Chondrocyte (in vitro differentiated cells): ENCODE results near the gene DIPK1A. TPM values are rescaled to one million over a fixed set of nuclear protein-coding genes. Genes with fewer than 3 reads are reported as not detected.
"Not testable (repeated sequence)": the region's sequence is repeated elsewhere in the genome, so short reads cannot be mapped to it uniquely, and the experiment has no call there.

Source experiments
- DNase-seq: peaks from one replicate; pipeline ENCODE4 v3.0.0; 2021; ENCODE audit warnings: mixed read lengths, low spot score
- H3K27ac Mint-ChIP-seq: one replicate; pipeline ENCODE4 v1.8.0; 2021; ENCODE audit warnings: mild to moderate bottlenecking, moderate library complexity, mixed read lengths; ENCODE audit not compliant: unreplicated experiment
- H3K27me3 Mint-ChIP-seq: 2 replicates; pipeline ENCODE4 v1.8.0; 2021; ENCODE audit warnings: low read depth, mixed read lengths
- H3K36me3 Mint-ChIP-seq: 2 replicates; pipeline ENCODE4 v1.8.0; 2021; ENCODE audit warnings: low read depth, mixed read lengths
- H3K4me1 Mint-ChIP-seq: 2 replicates; pipeline ENCODE4 v1.8.0; 2021; ENCODE audit warnings: low read depth, mild to moderate bottlenecking, mixed read lengths
- H3K4me3 Mint-ChIP-seq: one replicate; pipeline ENCODE4 v1.8.0; 2021; ENCODE audit warnings: mild to moderate bottlenecking, moderate library complexity, mixed read lengths; ENCODE audit not compliant: unreplicated experiment
- H3K9me3 Mint-ChIP-seq: 2 replicates; pipeline ENCODE4 v1.8.0; 2021; ENCODE audit warnings: low read depth, mixed read lengths
- CTCF ChIP-seq: fragments of 200-600 bp; sonication (generic); IDR thresholded peaks from 2 replicates; pipeline ENCODE4 v1.5.0; 2021; ENCODE audit warnings: antibody characterized with exemption, mild to moderate bottlenecking, moderate library complexity
- total RNA-seq: library from RNA; stranded (reverse); gene quantifications from 3 replicates; pipeline ENCODE4 v1.2.1, GENCODE V29; 2021

Gene DIPK1A
- total RNA-seq, 1 donor from 2014 or later = 11.2 TPM

GRCh38 chr1:92980732-92981647 lies 19.7 kb upstream of the DIPK1A start:
- H3K4me1 Mint-ChIP-seq = no peaks in the 10 kb centered on the region
- TF ChIP-seq CTCF = no peak
- DNase-seq = no peak
- no peak overlapping the region for H3K4me3 Mint-ChIP-seq
- H3K27ac Mint-ChIP-seq = no peak overlapping the region
- H3K9me3 Mint-ChIP-seq = no peaks in the 10 kb centered on the region
- H3K36me3 Mint-ChIP-seq = no peaks in the 10 kb centered on the region
- H3K27me3 Mint-ChIP-seq = peaks cover 8% of the 10 kb centered on the region

DNA sequence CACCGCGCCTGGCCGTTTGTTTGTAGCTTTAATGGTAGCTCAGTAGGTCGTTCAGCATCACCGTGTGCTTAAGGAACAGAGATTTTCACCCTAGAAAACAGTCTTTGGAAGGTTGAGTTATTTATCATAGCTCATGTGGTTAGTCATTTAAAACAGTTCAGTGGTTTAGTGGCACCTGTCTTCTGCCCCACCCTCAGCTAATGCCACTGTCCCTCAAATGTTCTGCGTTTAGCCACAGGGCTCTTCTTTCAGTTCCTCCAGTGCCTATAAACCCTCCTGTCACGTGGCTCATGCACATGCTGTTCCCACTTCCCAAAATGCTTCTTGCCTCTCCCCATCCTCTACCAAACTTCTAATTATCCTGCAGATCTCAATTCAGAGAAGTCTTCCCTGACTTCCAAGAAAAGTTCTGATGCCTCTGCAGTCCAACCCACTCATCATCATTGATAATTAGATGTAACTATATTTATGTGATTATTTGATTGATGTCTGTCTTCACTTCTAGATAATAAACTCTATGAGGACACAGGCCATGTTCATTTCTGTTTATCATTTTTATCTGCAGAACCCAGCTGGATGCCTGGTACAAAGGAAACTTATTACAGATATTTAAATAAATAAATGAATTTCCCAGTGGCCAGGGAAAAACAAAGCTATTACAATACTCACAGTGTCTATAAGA lies 14.4 kb upstream of the DIPK1A start:
- H3K36me3 Mint-ChIP-seq = no peaks in the 10 kb centered on the region
- no peaks in the 10 kb centered on the region for H3K4me1 Mint-ChIP-seq
- no peak for TF ChIP-seq CTCF
- DNase-seq = no peak
- H3K4me3 Mint-ChIP-seq = no peak overlapping the region
- no peaks in the 10 kb centered on the region for H3K9me3 Mint-ChIP-seq
- no peak overlapping the region for H3K27ac Mint-ChIP-seq
- H3K27me3 Mint-ChIP-seq = peaks cover 15% of the 10 kb centered on the region

DNA sequence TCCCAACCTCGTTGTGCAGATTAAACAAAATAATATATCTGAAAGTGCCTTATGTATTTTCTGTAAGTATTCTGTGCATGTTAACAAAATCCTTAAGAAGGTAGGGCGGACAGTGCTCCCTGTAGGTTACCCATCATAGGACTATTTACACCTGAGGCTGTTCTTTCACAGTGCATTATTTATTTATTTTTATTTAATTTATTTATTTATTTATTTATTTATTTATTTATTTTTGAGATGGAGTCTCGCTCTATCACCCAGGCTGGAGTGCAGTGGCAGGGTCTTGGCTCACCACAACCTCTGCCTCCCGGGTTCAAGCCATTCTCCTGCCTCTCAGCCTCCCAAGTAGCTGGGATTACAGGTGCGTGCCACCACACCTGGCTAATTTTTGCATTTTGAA lies 12.8 kb upstream of the DIPK1A start:
- not testable (repeated sequence) for H3K9me3 Mint-ChIP-seq, H3K4me1 Mint-ChIP-seq, H3K36me3 Mint-ChIP-seq, DNase-seq, H3K4me3 Mint-ChIP-seq, H3K27ac Mint-ChIP-seq
- H3K27me3 Mint-ChIP-seq = peaks cover 15% of the 10 kb centered on the region

- no peak overlapping the region for H3K4me3 Mint-ChIP-seq
- TF ChIP-seq CTCF = no peak
- no peak for DNase-seq
- H3K27ac Mint-ChIP-seq = no peak overlapping the region
- H3K36me3 Mint-ChIP-seq = no peaks in the 10 kb centered on the region
- H3K4me1 Mint-ChIP-seq = peaks cover under 1% of the 10 kb centered on the region
- peaks cover 15% of the 10 kb centered on the region for H3K27me3 Mint-ChIP-seq
- H3K9me3 Mint-ChIP-seq = no peaks in the 10 kb centered on the region
Measured at GRCh38 chr1:92973203-92973897, 12.1 kb upstream of the DIPK1A start.

DNA sequence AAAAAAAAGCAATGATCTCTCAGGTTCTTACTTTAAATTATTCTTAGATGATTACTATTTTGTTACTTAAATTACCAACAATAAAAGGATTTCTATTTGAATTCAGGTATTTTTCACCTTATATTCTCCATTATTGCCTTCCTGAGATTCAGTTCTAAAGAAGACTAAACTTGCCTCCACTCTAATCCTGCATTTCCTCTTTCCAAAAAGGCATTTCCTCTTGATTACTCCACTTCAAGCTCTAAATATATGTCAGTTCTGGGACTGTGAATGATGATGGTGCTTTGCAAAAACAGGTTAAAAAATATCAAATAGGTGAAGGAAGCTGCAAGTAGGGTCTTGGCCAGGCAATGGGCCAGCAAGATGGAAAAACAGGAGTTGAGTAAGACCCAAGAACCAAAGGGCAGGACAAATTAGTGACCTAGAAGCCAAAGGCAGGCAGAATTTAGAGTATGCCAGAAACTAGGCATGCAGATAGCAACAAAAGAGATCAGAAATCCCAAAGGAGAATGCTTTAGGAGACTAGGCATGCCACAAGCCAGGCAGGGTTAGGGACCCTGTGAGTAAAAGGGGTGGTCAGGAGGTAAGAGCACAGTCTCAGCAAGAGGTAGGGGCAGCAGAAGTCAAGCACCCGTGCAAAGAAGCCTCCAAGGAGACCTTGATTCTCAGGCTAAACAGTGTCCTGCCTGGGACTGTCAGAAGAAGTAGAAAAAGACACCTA lies 11.3 kb upstream of the DIPK1A start:
- no peak for DNase-seq
- Mint-ChIP-seq H3K4me1 (peaks cover 4% of the 10 kb centered on the region), H3K36me3 (no peaks in the 10 kb centered on the region), H3K9me3 (no peaks in the 10 kb centered on the region), H3K27ac (no peak overlapping the region), H3K27me3 (peaks cover 15% of the 10 kb centered on the region), H3K4me3 (no peak overlapping the region)
- TF ChIP-seq CTCF = no peak

- peaks cover 15% of the 10 kb centered on the region for H3K27me3 Mint-ChIP-seq
- H3K27ac Mint-ChIP-seq, H3K36me3 Mint-ChIP-seq, H3K4me3 Mint-ChIP-seq, H3K9me3 Mint-ChIP-seq, DNase-seq, H3K4me1 Mint-ChIP-seq: not testable (repeated sequence)
Measured at GRCh38 chr1:92971932-92972331, 10.7 kb upstream of the DIPK1A start.
